Activated T-cell treated with anti-CD3 and anti-CD28 coated beads for 48 hours (primary cell): Measurements from ENCODE around the gene FARP1.
"Not testable (repeated sequence)": the region's sequence is repeated elsewhere in the genome, so short reads cannot be mapped to it uniquely, and the experiment has no call there.

ENCODE experiments used
- DNase-seq: peaks from one replicate; pipeline ENCODE4 v3.0.0-alpha.2; 2020; ENCODE audit warnings: low read depth

Gene FARP1

GRCh38 chr13:98230762-98231161 is 87.9 kb downstream of the FARP1 start:
- not testable (repeated sequence) for DNase-seq

- DNase-seq: no peak
These were observed 89.6 kb downstream of the FARP1 start for GRCh38 chr13:98232456-98232855.

- DNase-seq: no peak
These were observed 90.2 kb downstream of the FARP1 start for GRCh38 chr13:98233127-98233526.

GRCh38 chr13:98234348-98234747 is 91.5 kb downstream of the FARP1 start:
- no peak for DNase-seq

GRCh38 chr13:98236197-98236596 is 93.3 kb downstream of the FARP1 start:
- DNase-seq: no peak

GRCh38 chr13:98237331-98237730 is 94.4 kb downstream of the FARP1 start:
- DNase-seq: no peak

- DNase-seq: no peak
These were observed 96.5 kb downstream of the FARP1 start for GRCh38 chr13:98239162-98240076.

GRCh38 chr13:98240135-98240534 is 97.2 kb downstream of the FARP1 start:
- no peak for DNase-seq

- DNase-seq: no peak
These were observed 98.1 kb downstream of the FARP1 start for GRCh38 chr13:98240974-98241373.

- no peak for DNase-seq
These were observed 99.1 kb downstream of the FARP1 start for GRCh38 chr13:98241976-98242375.

- no peak for DNase-seq
These were observed 99.5 kb downstream of the FARP1 start for GRCh38 chr13:98242403-98242802.

GRCh38 chr13:98243929-98244272 is 101.0 kb downstream of the FARP1 start:
- no peak for DNase-seq

GRCh38 chr13:98246538-98247172 is 103.8 kb downstream of the FARP1 start:
- DNase-seq: no peak

- DNase-seq: no peak
These were observed 108.8 kb downstream of the FARP1 start for GRCh38 chr13:98251708-98252107.

GRCh38 chr13:98252931-98253470 is 110.1 kb downstream of the FARP1 start:
- no peak for DNase-seq

GRCh38 chr13:98253526-98253925 is 110.6 kb downstream of the FARP1 start:
- DNase-seq: no peak

- DNase-seq: no peak
These were observed 111.6 kb downstream of the FARP1 start for GRCh38 chr13:98254513-98254912.

GRCh38 chr13:98258226-98258625 is 115.3 kb downstream of the FARP1 start:
- DNase-seq: no peak

GRCh38 chr13:98260357-98261164 is 117.7 kb downstream of the FARP1 start:
- no peak for DNase-seq

GRCh38 chr13:98261165-98261702 is 118.3 kb downstream of the FARP1 start:
- no peak for DNase-seq

GRCh38 chr13:98262292-98262691 is 119.4 kb downstream of the FARP1 start:
- DNase-seq: no peak

- no peak for DNase-seq
These were observed 120.9 kb downstream of the FARP1 start for GRCh38 chr13:98263841-98264240.
